IMR-90 (cell line): ENCODE measurements around the gene DTNA. TPM values are rescaled to one million over a fixed set of nuclear protein-coding genes. Genes with fewer than 3 reads are reported as not detected.
A peak's percentile ranks its signal among the peaks of the same experiment; 100 is the strongest.

Experiments
- ATAC-seq: fragments of 200-7000 bp; cut with Tn5 transposase; 2 replicates; pipeline ENCODE4 v1.9.1; 2020; ENCODE audit warnings: low read depth, mild to moderate bottlenecking, moderate library complexity
- BruUV-seq: library from RNA; stranded (reverse); fragments of 400-500 nt; replicated peaks from 2 replicates; lab custom pipeline; 2021; lab: Mats Ljungman, UMichigan
- CTCF ChIA-PET: fragments of 300-600 bp; formaldehyde crosslinking; extraction: SDS; loops from one replicate; lab custom pipeline; 2021; ENCODE audit warnings: antibody characterized with exemption; lab: Yijun Ruan, JAX
- POLR2A ChIA-PET: fragments of 300-600 bp; sonication (Branson Sonifier 250); formaldehyde crosslinking; loops from one replicate; lab custom pipeline; 2022; ENCODE audit warnings: antibody characterized with exemption; ENCODE audit not compliant: unreplicated experiment; lab: Charles Lee
- DNase-seq: peaks from one replicate; pipeline ENCODE4 v3.0.0; 2013
- H2AFZ ChIP-seq: replicated peaks from 2 replicates; pipeline ENCODE3; 2013; ENCODE audit warnings: low read length, mild to moderate bottlenecking; ENCODE audit not compliant: poor library complexity
- H2AK5ac ChIP-seq: 2 replicates; pipeline ENCODE4 v1.6.1; 2013; ENCODE audit warnings: low read depth, low read length, inconsistent platforms
- H2AK9ac ChIP-seq: replicated peaks from 2 replicates; pipeline ENCODE3; 2013; ENCODE audit warnings: mild to moderate bottlenecking, low read depth, low read length, moderate library complexity; ENCODE audit not compliant: poor library complexity
- H2BK120ac ChIP-seq: 2 replicates; pipeline ENCODE4 v1.6.1; 2013; ENCODE audit warnings: low read depth, low read length, inconsistent platforms
- H2BK15ac ChIP-seq: 3 replicates; pipeline ENCODE4 v1.6.1; 2013; ENCODE audit warnings: low read depth, low read length, inconsistent platforms
- H2BK20ac ChIP-seq: 2 replicates; pipeline ENCODE4 v1.6.1; 2013; ENCODE audit warnings: low read depth, mild to moderate bottlenecking, inconsistent platforms, low read length, moderate library complexity
- H2BK5ac ChIP-seq: 2 replicates; pipeline ENCODE4 v1.6.1; 2013; ENCODE audit warnings: mild to moderate bottlenecking, low read depth, low read length, inconsistent platforms; ENCODE audit not compliant: poor library complexity, severe bottlenecking
- H3K14ac ChIP-seq: replicated peaks from 2 replicates; pipeline ENCODE4 v1.6.1; 2013; ENCODE audit warnings: low read depth, low read length, inconsistent platforms
- H3K18ac ChIP-seq: 2 replicates; pipeline ENCODE4 v1.6.1; 2013; ENCODE audit warnings: low read depth, low read length, control low read depth
- H3K23ac ChIP-seq: 2 replicates; pipeline ENCODE4 v1.6.1; 2013; ENCODE audit warnings: low read depth, low read length, inconsistent platforms
- H3K27ac ChIP-seq: 2 replicates; pipeline ENCODE4 v1.5.1; 2013; ENCODE audit warnings: mild to moderate bottlenecking, control low read depth, low read length; ENCODE audit not compliant: insufficient read depth
- H3K27me3 ChIP-seq: 2 replicates; pipeline ENCODE4 v1.6.1; 2013; ENCODE audit warnings: low read length; ENCODE audit not compliant: control insufficient read depth, insufficient read depth
- H3K36me3 ChIP-seq: 2 replicates; pipeline ENCODE4 v1.6.1; 2013; ENCODE audit warnings: low read length, mixed read lengths; ENCODE audit not compliant: control insufficient read depth, insufficient read depth
- H3K4ac ChIP-seq: 2 replicates; pipeline ENCODE4 v1.6.1; 2013; ENCODE audit warnings: low read depth, low read length, inconsistent platforms
- H3K4me1 ChIP-seq: 2 replicates; pipeline ENCODE4 v1.6.1; 2013; ENCODE audit warnings: low read length, mixed read lengths; ENCODE audit not compliant: control insufficient read depth, insufficient read depth
- H3K4me2 ChIP-seq: 2 replicates; pipeline ENCODE4 v1.6.1; 2013; ENCODE audit warnings: low read depth, mild to moderate bottlenecking, control low read depth, low read length, moderate library complexity
- H3K4me3 ChIP-seq: 2 replicates; pipeline ENCODE4 v1.5.1; 2013; ENCODE audit warnings: low read depth, mild to moderate bottlenecking, control low read depth, low read length, moderate library complexity; ENCODE audit not compliant: insufficient read depth
- H3K56ac ChIP-seq: 2 replicates; pipeline ENCODE4 v1.6.1; 2013; ENCODE audit warnings: low read length, inconsistent platforms; ENCODE audit not compliant: insufficient read depth; ENCODE audit errors: extremely low read depth
- H3K79me1 ChIP-seq, 2 experiments: 2 replicates each; pipeline ENCODE4 v1.6.1; 2013; ENCODE audit warnings: low read length in 2 of 2, inconsistent platforms in 1 of 2, low read depth in 1 of 2
- H3K9ac ChIP-seq: 2 replicates; pipeline ENCODE4 v1.6.1; 2013; ENCODE audit warnings: low read depth, low read length, control low read depth
- H3K9me1 ChIP-seq: 2 replicates; pipeline ENCODE4 v1.6.1; 2013; ENCODE audit warnings: low read length, inconsistent platforms; ENCODE audit not compliant: insufficient read depth
- H3K9me3 ChIP-seq: 2 replicates; pipeline ENCODE4 v1.6.1; 2013; ENCODE audit warnings: low read length; ENCODE audit not compliant: control insufficient read depth, insufficient read depth
- H4K20me1 ChIP-seq: 2 replicates; pipeline ENCODE4 v1.6.1; 2013; ENCODE audit warnings: low read length, inconsistent platforms; ENCODE audit not compliant: insufficient read depth
- H4K5ac ChIP-seq: 2 replicates; pipeline ENCODE4 v1.6.1; 2013; ENCODE audit warnings: mild to moderate bottlenecking, low read depth, low read length, control low read depth
- H4K8ac ChIP-seq, 2 experiments: 2 replicates each; pipeline ENCODE4 v1.6.1; 2013; ENCODE audit warnings: low read depth in 2 of 2, low read length in 2 of 2, control low read depth in 1 of 2, inconsistent platforms in 1 of 2
- H4K91ac ChIP-seq: 2 replicates; pipeline ENCODE4 v1.6.1; 2013; ENCODE audit warnings: low read depth, low read length, inconsistent platforms; ENCODE audit not compliant: insufficient read depth
- BHLHE40 ChIP-seq: fragments of 150-350 bp; IDR thresholded peaks from 2 replicates; pipeline ENCODE4 v1.6.1; 2016; ENCODE audit warnings: mild to moderate bottlenecking, low read depth, low read length
- CEBPB ChIP-seq: IDR thresholded peaks from 2 replicates; pipeline ENCODE4 v1.6.1; 2012; ENCODE audit warnings: low read depth, low read length, improper control_type of control experiment
- CHD1 ChIP-seq: IDR thresholded peaks from 2 replicates; pipeline ENCODE4 v1.6.1; 2012; ENCODE audit warnings: low read depth, low read length, improper control_type of control experiment
- CTCF ChIP-seq: conservative IDR thresholded peaks from 2 replicates; pipeline ENCODE4 v1.5.1; 2012; ENCODE audit warnings: mild to moderate bottlenecking, low read depth, low read length, improper control_type of control experiment
- ELK1 ChIP-seq: fragments of 150-350 bp; IDR thresholded peaks from 2 replicates; pipeline ENCODE4 v1.6.1; 2016; ENCODE audit warnings: low read depth, mild to moderate bottlenecking, low read length, moderate library complexity, borderline replicate concordance
- FOS ChIP-seq: fragments of 150-350 bp; IDR thresholded peaks from 2 replicates; pipeline ENCODE4 v1.6.1; 2016; ENCODE audit warnings: low read depth, low read length
- MAFK ChIP-seq: IDR thresholded peaks from 2 replicates; pipeline ENCODE4 v1.6.1; 2012; ENCODE audit warnings: low read depth, low read length, improper control_type of control experiment
- MAZ ChIP-seq: IDR thresholded peaks from 2 replicates; pipeline ENCODE4 v1.6.1; 2012; ENCODE audit warnings: low read depth, mild to moderate bottlenecking, low read length, improper control_type of control experiment, moderate library complexity, borderline replicate concordance
- MXI1 ChIP-seq: IDR thresholded peaks from 2 replicates; pipeline ENCODE4 v1.6.1; 2012; ENCODE audit warnings: low read depth, mild to moderate bottlenecking, low read length, moderate library complexity, borderline replicate concordance
- NFE2L2 ChIP-seq: fragments of 150-350 bp; IDR thresholded peaks from 2 replicates; pipeline ENCODE4 v1.6.1; 2016; ENCODE audit warnings: low read depth, mild to moderate bottlenecking, low read length
- POLR2A ChIP-seq: IDR thresholded peaks from 2 replicates; pipeline ENCODE4 v1.6.1; 2012; ENCODE audit warnings: mild to moderate bottlenecking, low read depth, low read length
- RAD21 ChIP-seq: IDR thresholded peaks from 2 replicates; pipeline ENCODE4 v1.6.1; 2012; ENCODE audit warnings: low read length, improper control_type of control experiment
- RCOR1 ChIP-seq: IDR thresholded peaks from 2 replicates; pipeline ENCODE4 v1.6.1; 2012; ENCODE audit warnings: mild to moderate bottlenecking, low read length, improper control_type of control experiment; ENCODE audit not compliant: insufficient replicate concordance
- RFX5 ChIP-seq: IDR thresholded peaks from 2 replicates; pipeline ENCODE4 v1.8.0; 2012; ENCODE audit warnings: low read depth, mild to moderate bottlenecking, low read length, moderate library complexity
- SMC3 ChIP-seq: fragments of 150-350 bp; IDR thresholded peaks from 2 replicates; pipeline ENCODE4 v1.6.1; 2016; ENCODE audit warnings: low read depth, mild to moderate bottlenecking, antibody characterized with exemption, low read length, moderate library complexity
- USF2 ChIP-seq: fragments of 150-350 bp; IDR thresholded peaks from 2 replicates; pipeline ENCODE4 v1.6.1; 2017; ENCODE audit warnings: mild to moderate bottlenecking, antibody characterized with exemption, low read length, low read depth
- WGBS, 2 experiments: methylation state at CpG; one replicate each; pipeline versions ENCODE4 v1.1.5 to v1.1.7; 2013; ENCODE audit warnings: missing lambda C conversion rate in 2 of 2; ENCODE audit not compliant: insufficient read length in 1 of 2; ENCODE audit errors: extremely low coverage in 2 of 2; 5-methylcytosine and 5-hydroxymethylcytosine counted together
- dilution Hi-C: fragments of 300-500 bp; cut with HindIII; formaldehyde crosslinking; loops from one replicate; pipeline ENCODE4 v1.14.3; 2018; ENCODE audit warnings: low sequenced_read_pairs; ENCODE audit not compliant: unreplicated experiment
- in situ Hi-C: fragments of 300-500 bp; cut with MboI; formaldehyde crosslinking; loops from 3 replicates; pipeline ENCODE4 v1.14.3; 2019; ENCODE audit warnings: low sequenced_read_pairs, inconsistent platforms, mixed read lengths
- intact Hi-C: fragments of 100-400 bp; cut with micrococcal nuclease; formaldehyde crosslinking; loops from 2 replicates; pipeline ENCODE4 v1.10.0; 2022
- polyA plus RNA-seq, 3 experiments: library from polyadenylated mRNA; depleted of rRNA; stranded (reverse); fragments of >200 nt; gene quantifications; 2 replicates each; pipeline ENCODE4 v1.2.3, GENCODE V29; 2012; ENCODE audit warnings: low replicate concordance in 1 of 3
- total RNA-seq: library from RNA; depleted of rRNA; stranded (reverse); fragments of >200 nt; gene quantifications from 2 replicates; pipeline ENCODE4 v1.2.3, GENCODE V29; 2012

Gene DTNA
- total and polyA plus RNA-seq, 2 of the 4 experiments (the other 2 are of a cell fraction): 9.5 to 10.8 TPM

GRCh38 chr18:34866739-34867138 is 156.6 kb downstream of the DTNA start:
- CTCF ChIA-PET: interaction anchor here (0.6 to 2.7 kb wide), 11 partner anchors 9 to 277 kb away, joined by 3 to 11 read pairs (median 4); partner anchors contain the start of gene MAPRE2

More at GRCh38 chr18:34866739-34867138, 156.6 kb downstream of the DTNA start:
- Histone ChIP-seq H4K5ac (no peak overlapping the region), H3K4ac (no peak overlapping the region), H3K9me1 (peaks cover 3% of the 10 kb centered on the region; the same call in 1 of the 2 replicates), H2AK9ac (no peak overlapping the region), H3K4me3 (no peak overlapping the region), H3K4me2 (no peak overlapping the region), H4K20me1 (no peaks in the 10 kb centered on the region), H3K79me1 (no peaks in the 10 kb centered on the region), H3K56ac (no peak overlapping the region), H2BK5ac (no peak overlapping the region), H2BK120ac (no peak overlapping the region), H3K23ac (no peak overlapping the region), H3K18ac (no peak overlapping the region), H2AFZ (no peak overlapping the region), H2BK15ac (no peak overlapping the region), H2AK5ac (no peak overlapping the region), H3K36me3 (no peaks in the 10 kb centered on the region), H2BK20ac (no peak overlapping the region), H4K91ac (no peak overlapping the region), H3K9me3 (no peaks in the 10 kb centered on the region), H3K27me3 (no peaks in the 10 kb centered on the region), H3K27ac (no peak overlapping the region), H3K14ac (no peak overlapping the region), H3K9ac (no peak overlapping the region), H4K8ac (no peak overlapping the region), H3K4me1 (peaks cover 2% of the 10 kb centered on the region; the same call in 1 of the 2 replicates)
- BruUV-seq: no TSS peak
- TF ChIP-seq USF2 (no peak), BHLHE40 (no peak), CTCF (peak; percentile 57), RAD21 (peak; percentile 28; the same call in 1 of the 2 replicates), MXI1 (no peak), CEBPB (no peak), RFX5 (no peak), SMC3 (peak; percentile 60), CHD1 (no peak), NFE2L2 (no peak), MAFK (no peak), FOS (no peak), RCOR1 (no peak), ELK1 (no peak), POLR2A (no peak), MAZ (no peak)
- POLR2A ChIA-PET: no interaction called here
- intact Hi-C loops: loop anchor here (1.0 to 2.0 kb wide), 2 partner anchors 112 to 278 kb away; no protein-coding TSS in a partner anchor
- no CpG with 5 or more reads among the region's 4 CpGs for WGBS, 2 experiments
- in situ Hi-C loops: loop anchor here (10.0 kb wide), 1 partner anchor 278 kb away; no protein-coding TSS in a partner anchor
- dilution Hi-C loops: no loop called here
- DNase-seq: peak; percentile 30
- ATAC-seq: peak; percentile 35; the same call in 1 of the 2 replicates
